H9 (cell line): ENCODE data around the gene TSG101. TPM values are rescaled to one million over a fixed set of nuclear protein-coding genes. Genes with fewer than 3 reads are reported as not detected.

Experiments used
- DNase-seq: peaks from one replicate; pipeline ENCODE4 v3.0.0-alpha.2; 2017
- H2AFZ ChIP-seq: one replicate; pipeline ENCODE4 v1.6.1; 2013; ENCODE audit warnings: mild to moderate bottlenecking, low read length, control low read depth, moderate library complexity
- H2AK5ac ChIP-seq: 2 replicates; pipeline ENCODE4 v1.6.1; 2013; ENCODE audit warnings: low read length, control low read depth, mixed read lengths; ENCODE audit not compliant: insufficient read length
- H2BK120ac ChIP-seq: one replicate; pipeline ENCODE4 v1.6.1; 2013; ENCODE audit warnings: low read depth, mild to moderate bottlenecking, low read length, control low read depth, inconsistent platforms; ENCODE audit not compliant: poor library complexity, severe bottlenecking
- H2BK12ac ChIP-seq: 2 replicates; pipeline ENCODE4 v1.6.1; 2013; ENCODE audit warnings: low read length, control low read depth, mixed read lengths, low read depth; ENCODE audit not compliant: insufficient read length
- H2BK15ac ChIP-seq: 2 replicates; pipeline ENCODE4 v1.6.1; 2013; ENCODE audit warnings: low read depth, low read length, control low read depth
- H2BK20ac ChIP-seq: one replicate; pipeline ENCODE4 v1.6.1; 2013; ENCODE audit warnings: low read depth, mild to moderate bottlenecking, low read length, control low read depth, inconsistent platforms; ENCODE audit not compliant: poor library complexity, severe bottlenecking
- H2BK5ac ChIP-seq: 2 replicates; pipeline ENCODE4 v1.6.1; 2013; ENCODE audit warnings: low read length, control low read depth, mixed read lengths; ENCODE audit not compliant: insufficient read length
- H3K14ac ChIP-seq: 2 replicates; pipeline ENCODE4 v1.6.1; 2013; ENCODE audit warnings: low read length, control low read depth; ENCODE audit not compliant: insufficient read depth
- H3K18ac ChIP-seq: 2 replicates; pipeline ENCODE4 v1.6.1; 2013; ENCODE audit warnings: low read depth, mild to moderate bottlenecking, mixed read lengths, low read length, control low read depth; ENCODE audit not compliant: insufficient read length
- H3K23ac ChIP-seq: 2 replicates; pipeline ENCODE4 v1.6.1; 2013; ENCODE audit warnings: low read length, control low read depth, mixed read lengths, low read depth; ENCODE audit not compliant: insufficient read length
- H3K23me2 ChIP-seq: 2 replicates; pipeline ENCODE4 v1.6.1; 2013; ENCODE audit warnings: low read depth, mild to moderate bottlenecking, mixed read lengths, low read length, control low read depth; ENCODE audit not compliant: insufficient read length, poor library complexity, severe bottlenecking
- H3K27ac ChIP-seq: 2 replicates; pipeline ENCODE4 v1.5.1; 2013; ENCODE audit warnings: low read length, control low read depth, mixed read lengths, low read depth; ENCODE audit not compliant: insufficient read length
- H3K27me3 ChIP-seq: 2 replicates; pipeline ENCODE4 v1.6.1; 2013; ENCODE audit warnings: low read length, control low read depth, inconsistent platforms; ENCODE audit not compliant: insufficient read depth
- H3K4ac ChIP-seq: 2 replicates; pipeline ENCODE4 v1.6.1; 2013; ENCODE audit warnings: low read depth, mild to moderate bottlenecking, control low read depth, inconsistent platforms, low read length, moderate library complexity
- H3K4me1 ChIP-seq: 2 replicates; pipeline ENCODE4 v1.6.1; 2013; ENCODE audit warnings: low read length, control low read depth, inconsistent platforms; ENCODE audit not compliant: insufficient read depth
- H3K4me2 ChIP-seq: 2 replicates; pipeline ENCODE4 v1.6.1; 2013; ENCODE audit warnings: low read length, control low read depth, mixed read lengths; ENCODE audit not compliant: insufficient read length, insufficient read depth
- H3K56ac ChIP-seq: 2 replicates; pipeline ENCODE4 v1.6.1; 2013; ENCODE audit warnings: low read depth, mild to moderate bottlenecking, mixed read lengths, low read length, control low read depth; ENCODE audit not compliant: insufficient read length
- H3K79me1 ChIP-seq: 2 replicates; pipeline ENCODE4 v1.6.1; 2013; ENCODE audit warnings: low read depth, mild to moderate bottlenecking, moderate library complexity, low read length, control low read depth, inconsistent platforms; ENCODE audit not compliant: insufficient read depth, poor library complexity, severe bottlenecking
- H3K79me2 ChIP-seq: 2 replicates; pipeline ENCODE4 v1.6.1; 2013; ENCODE audit warnings: low read length, control low read depth, inconsistent platforms; ENCODE audit not compliant: insufficient read depth
- H3K9ac ChIP-seq: 2 replicates; pipeline ENCODE4 v1.6.1; 2013; ENCODE audit warnings: low read length, control low read depth, mixed read lengths; ENCODE audit not compliant: insufficient read length; ENCODE audit errors: extremely low read depth
- H3K9me3 ChIP-seq: one replicate; pipeline ENCODE4 v1.6.1; 2013; ENCODE audit warnings: low read depth, low read length, inconsistent platforms; ENCODE audit not compliant: control insufficient read depth
- H3T11ph ChIP-seq: one replicate; pipeline ENCODE4 v1.6.1; 2013; ENCODE audit warnings: mild to moderate bottlenecking, low read length, control low read depth, inconsistent platforms
- H4K20me1 ChIP-seq: one replicate; pipeline ENCODE4 v1.6.1; 2013; ENCODE audit not compliant: control insufficient read depth, insufficient read length, insufficient read depth
- H4K5ac ChIP-seq: 2 replicates; pipeline ENCODE4 v1.6.1; 2013; ENCODE audit warnings: low read depth, mild to moderate bottlenecking, mixed read lengths, low read length, control low read depth; ENCODE audit not compliant: insufficient read length
- H4K8ac ChIP-seq: replicated peaks from 2 replicates; pipeline ENCODE4 v1.6.1; 2013; ENCODE audit warnings: low read length, control low read depth, mixed read lengths, low read depth; ENCODE audit not compliant: insufficient read length
- H4K91ac ChIP-seq: 2 replicates; pipeline ENCODE4 v1.6.1; 2013; ENCODE audit warnings: low read depth, mild to moderate bottlenecking, moderate library complexity, mixed read lengths, low read length, control low read depth; ENCODE audit not compliant: insufficient read length
- H3K27ac Mint-ChIP-seq, 3 experiments: 2 replicates in 2 of 3; 3 replicates in 1 of 3; pipeline ENCODE4 v1.8.0; 2020 to 2021; ENCODE audit warnings: mixed read lengths in 3 of 3, mild to moderate bottlenecking in 1 of 3, moderate library complexity in 1 of 3
- H3K27me3 Mint-ChIP-seq: 2 replicates; pipeline ENCODE4 v1.8.0; 2021; ENCODE audit warnings: low read depth, mild to moderate bottlenecking, moderate library complexity, mixed read lengths
- H3K36me3 Mint-ChIP-seq, 3 experiments: 2 replicates in 2 of 3; 3 replicates in 1 of 3; pipeline ENCODE4 v1.8.0; 2020 to 2021; ENCODE audit warnings: low read depth in 3 of 3, mixed read lengths in 3 of 3; ENCODE audit not compliant: insufficient read depth in 1 of 3
- H3K4me1 Mint-ChIP-seq, 2 experiments: 2 replicates each; pipeline ENCODE4 v1.8.0; 2020; ENCODE audit warnings: mixed read lengths in 2 of 2
- H3K4me3 Mint-ChIP-seq, 2 experiments: 2 replicates in 1 of 2; 3 replicates in 1 of 2; pipeline ENCODE4 v1.8.0; 2020 to 2021; ENCODE audit warnings: mild to moderate bottlenecking in 2 of 2, mixed read lengths in 2 of 2, moderate library complexity in 1 of 2
- H3K9me3 Mint-ChIP-seq, 2 experiments: 2 replicates in 1 of 2; 3 replicates in 1 of 2; pipeline ENCODE4 v1.8.0; 2020; ENCODE audit warnings: mild to moderate bottlenecking in 2 of 2, mixed read lengths in 2 of 2, moderate library complexity in 1 of 2
- WGBS: extraction: QIAGEN DNeasy Blood & Tissue Kit; methylation state at CpG from one replicate; pipeline ENCODE4 v1.1.7; 2013; ENCODE audit warnings: missing lambda C conversion rate, low lambda C conversion rate, mixed read lengths; ENCODE audit not compliant: insufficient read length; ENCODE audit errors: extremely low coverage; 5-methylcytosine and 5-hydroxymethylcytosine counted together
- total RNA-seq: library from RNA; stranded (reverse); gene quantifications from 2 replicates; pipeline ENCODE4 v1.2.1, GENCODE V29; 2021
- TF ChIP-seq, protein P1 (sequence below): fragments of 200-600 bp; sonication (generic); conservative IDR thresholded peaks from 3 replicates; pipeline ENCODE4 v1.8.0; 2021; ENCODE audit warnings: antibody characterized with exemption, mild to moderate bottlenecking

Gene TSG101
- total RNA-seq, 1 experiment from 2014 or later, result 50.3 TPM

DNA sequence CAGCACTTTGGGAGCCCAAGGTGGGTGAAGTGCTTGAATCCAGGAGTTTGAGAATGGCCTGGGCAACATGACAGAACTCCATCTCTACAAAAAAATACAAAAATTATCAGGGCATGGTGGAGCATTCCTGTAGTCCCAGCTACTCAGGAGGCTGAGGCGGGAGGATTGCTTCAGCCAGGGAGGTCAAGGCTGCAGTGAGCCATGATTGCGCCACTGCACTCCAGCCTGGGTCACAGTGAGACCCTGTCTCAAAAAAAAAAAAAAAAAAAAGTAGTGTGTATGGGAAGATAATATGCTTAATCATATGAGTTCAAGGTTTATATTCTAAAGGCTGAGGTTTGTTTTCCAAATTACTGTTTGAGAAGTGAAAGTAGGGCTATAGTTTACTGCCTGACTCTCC, 60.3 kb downstream of the TSG101 start:
- Histone ChIP-seq H3K4me1 (no peaks in the 10 kb centered on the region), H3K27me3 (no peaks in the 10 kb centered on the region), H3T11ph (no peak overlapping the region), H3K23ac (no peak overlapping the region), H3K18ac (no peak overlapping the region), H4K8ac (no peak overlapping the region), H2BK5ac (no peak overlapping the region), H3K9ac (no peak overlapping the region), H2AFZ (no peak overlapping the region), H2BK20ac (no peak overlapping the region), H2BK15ac (no peak overlapping the region), H3K27ac (no peak overlapping the region), H3K56ac (no peak overlapping the region), H4K91ac (no peak overlapping the region), H3K79me2 (no peaks in the 10 kb centered on the region), H3K23me2 (no peaks in the 10 kb centered on the region), H3K79me1 (no peaks in the 10 kb centered on the region), H3K14ac (no peak overlapping the region), H2BK12ac (no peak overlapping the region), H2BK120ac (no peak overlapping the region), H3K4me2 (no peak overlapping the region), H4K5ac (no peak overlapping the region), H4K20me1 (no peaks in the 10 kb centered on the region), H2AK5ac (no peak overlapping the region), H3K9me3 (no peaks in the 10 kb centered on the region), H3K4ac (no peak overlapping the region)
- TF ChIP-seq, protein P1, sequence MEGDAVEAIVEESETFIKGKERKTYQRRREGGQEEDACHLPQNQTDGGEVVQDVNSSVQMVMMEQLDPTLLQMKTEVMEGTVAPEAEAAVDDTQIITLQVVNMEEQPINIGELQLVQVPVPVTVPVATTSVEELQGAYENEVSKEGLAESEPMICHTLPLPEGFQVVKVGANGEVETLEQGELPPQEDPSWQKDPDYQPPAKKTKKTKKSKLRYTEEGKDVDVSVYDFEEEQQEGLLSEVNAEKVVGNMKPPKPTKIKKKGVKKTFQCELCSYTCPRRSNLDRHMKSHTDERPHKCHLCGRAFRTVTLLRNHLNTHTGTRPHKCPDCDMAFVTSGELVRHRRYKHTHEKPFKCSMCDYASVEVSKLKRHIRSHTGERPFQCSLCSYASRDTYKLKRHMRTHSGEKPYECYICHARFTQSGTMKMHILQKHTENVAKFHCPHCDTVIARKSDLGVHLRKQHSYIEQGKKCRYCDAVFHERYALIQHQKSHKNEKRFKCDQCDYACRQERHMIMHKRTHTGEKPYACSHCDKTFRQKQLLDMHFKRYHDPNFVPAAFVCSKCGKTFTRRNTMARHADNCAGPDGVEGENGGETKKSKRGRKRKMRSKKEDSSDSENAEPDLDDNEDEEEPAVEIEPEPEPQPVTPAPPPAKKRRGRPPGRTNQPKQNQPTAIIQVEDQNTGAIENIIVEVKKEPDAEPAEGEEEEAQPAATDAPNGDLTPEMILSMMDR, result no peak
- Mint-ChIP-seq H3K27me3 (no peaks in the 10 kb centered on the region), H3K36me3 (no peaks in the 10 kb centered on the region), H3K9me3 (no peaks in the 10 kb centered on the region), H3K27ac (0 out of 7 replicates have a peak overlapping the region, but pooled peaks of 1 of the 3 experiments have one; percentile 38), H3K4me1 (no peaks in the 10 kb centered on the region), H3K4me3 (no peak overlapping the region)
- no peak for DNase-seq
- WGBS, result no CpG with 5 or more reads among the region's 2 CpGs
